Hepatocyte (in vitro differentiated cells): ENCODE data around the gene TMEM131L. TPM values are rescaled to one million over a fixed set of nuclear protein-coding genes. Genes with fewer than 3 reads are reported as not detected.

ENCODE experiments used
- DNase-seq: peaks from one replicate; pipeline ENCODE4 v3.0.0-alpha.2; 2016; ENCODE audit warnings: low spot score
- H2AFZ ChIP-seq: fragments of 200-600 bp; sonication (generic); 2 replicates; pipeline ENCODE4 v1.6.0; 2016; ENCODE audit warnings: antibody characterized with exemption, mild to moderate bottlenecking
- H3K27ac ChIP-seq: fragments of 200-600 bp; sonication (generic); 2 replicates; pipeline ENCODE4 v1.5.1; 2016; ENCODE audit warnings: mild to moderate bottlenecking
- H3K27me3 ChIP-seq: fragments of 200-600 bp; sonication (generic); 2 replicates; pipeline ENCODE4 v1.6.1; 2016
- H3K36me3 ChIP-seq: fragments of 200-600 bp; sonication (generic); replicated peaks from 2 replicates; pipeline ENCODE4 v1.5.1; 2016; ENCODE audit warnings: low read depth; ENCODE audit not compliant: insufficient read depth
- H3K4me1 ChIP-seq: fragments of 200-600 bp; sonication (generic); 2 replicates; pipeline ENCODE4 v1.5.1; 2016; ENCODE audit warnings: mild to moderate bottlenecking, moderate library complexity; ENCODE audit not compliant: insufficient read depth
- H3K4me2 ChIP-seq: fragments of 200-600 bp; sonication (generic); 2 replicates; pipeline ENCODE4 v1.6.0; 2016
- H3K4me3 ChIP-seq: fragments of 200-600 bp; sonication (generic); 2 replicates; pipeline ENCODE4 v1.5.1; 2016; ENCODE audit warnings: mild to moderate bottlenecking
- H3K79me2 ChIP-seq: fragments of 200-600 bp; sonication (generic); 2 replicates; pipeline ENCODE4 v1.6.0; 2017; ENCODE audit warnings: mild to moderate bottlenecking
- H3K9me2 ChIP-seq: fragments of 200-600 bp; sonication (generic); replicated peaks from 2 replicates; pipeline ENCODE4 v1.6.0; 2017; ENCODE audit warnings: mild to moderate bottlenecking; ENCODE audit not compliant: insufficient read depth
- H3K9me3 ChIP-seq: fragments of 200-600 bp; sonication (generic); 2 replicates; pipeline ENCODE4 v1.5.1; 2016; ENCODE audit warnings: low read depth, mild to moderate bottlenecking
- H4K20me1 ChIP-seq: fragments of 200-600 bp; sonication (generic); 2 replicates; pipeline ENCODE4 v1.6.0; 2016; ENCODE audit warnings: mild to moderate bottlenecking; ENCODE audit not compliant: insufficient read depth, poor library complexity, severe bottlenecking
- EZH2 ChIP-seq: fragments of 200-600 bp; sonication (generic); IDR thresholded peaks from 2 replicates; pipeline ENCODE4 v1.6.1; 2016; ENCODE audit warnings: antibody characterized with exemption, mild to moderate bottlenecking, borderline replicate concordance
- EZH2phosphoT487 ChIP-seq: fragments of 200-600 bp; sonication (generic); IDR thresholded peaks from one replicate; pipeline ENCODE4 v1.6.1; 2018; ENCODE audit warnings: antibody characterized with exemption, mild to moderate bottlenecking, low read depth, moderate library complexity; ENCODE audit not compliant: unreplicated experiment, severe bottlenecking
- WGBS: methylation state at CpG from one replicate; pipeline ENCODE4 v1.1.6; 2016; ENCODE audit warnings: low lambda C conversion rate; ENCODE audit errors: missing lambda C conversion rate; 5-methylcytosine and 5-hydroxymethylcytosine counted together
- polyA plus RNA-seq: library from polyadenylated mRNA; unstranded; fragments of >200 nt; fragmentation: Nextera tagmentation; extraction: Ambion mirVana; gene quantifications from 2 replicates; pipeline ENCODE4 v1.2.1, GENCODE V29; 2016
- total RNA-seq: library from RNA; depleted of rRNA; stranded (reverse); fragments of >200 nt; gene quantifications from 2 replicates; pipeline ENCODE4 v1.2.3, GENCODE V29; 2014
- TF ChIP-seq, protein P1 (sequence below): fragments of 200-600 bp; sonication (generic); IDR thresholded peaks from 2 replicates; pipeline ENCODE4 v1.5.1; 2016; ENCODE audit warnings: antibody characterized with exemption, mild to moderate bottlenecking; ENCODE audit not compliant: poor library complexity

Gene TMEM131L
- total and polyA plus RNA-seq, 2 experiments from 2014 or later: 6.3 to 10.5 TPM

GRCh38 chr4:153499005-153499404 lies 32.8 kb downstream of the TMEM131L start:
- Histone ChIP-seq H3K4me3 (no peak overlapping the region), H3K4me1 (peaks cover 22% of the 10 kb centered on the region), H3K27me3 (no peaks in the 10 kb centered on the region), H3K9me3 (no peaks in the 10 kb centered on the region), H2AFZ (no peak overlapping the region), H3K4me2 (peak overlapping the region; percentile 56), H4K20me1 (no peaks in the 10 kb centered on the region), H3K79me2 (peaks cover 14% of the 10 kb centered on the region), H3K27ac (peak overlapping the region; percentile 74), H3K9me2 (no peaks in the 10 kb centered on the region), H3K36me3 (no peaks in the 10 kb centered on the region)
- WGBS: 87% methylated on average over 11 of the region's 11 CpGs
- TF ChIP-seq EZH2phosphoT487 (no peak), EZH2 (no peak)
- TF ChIP-seq, protein P1, sequence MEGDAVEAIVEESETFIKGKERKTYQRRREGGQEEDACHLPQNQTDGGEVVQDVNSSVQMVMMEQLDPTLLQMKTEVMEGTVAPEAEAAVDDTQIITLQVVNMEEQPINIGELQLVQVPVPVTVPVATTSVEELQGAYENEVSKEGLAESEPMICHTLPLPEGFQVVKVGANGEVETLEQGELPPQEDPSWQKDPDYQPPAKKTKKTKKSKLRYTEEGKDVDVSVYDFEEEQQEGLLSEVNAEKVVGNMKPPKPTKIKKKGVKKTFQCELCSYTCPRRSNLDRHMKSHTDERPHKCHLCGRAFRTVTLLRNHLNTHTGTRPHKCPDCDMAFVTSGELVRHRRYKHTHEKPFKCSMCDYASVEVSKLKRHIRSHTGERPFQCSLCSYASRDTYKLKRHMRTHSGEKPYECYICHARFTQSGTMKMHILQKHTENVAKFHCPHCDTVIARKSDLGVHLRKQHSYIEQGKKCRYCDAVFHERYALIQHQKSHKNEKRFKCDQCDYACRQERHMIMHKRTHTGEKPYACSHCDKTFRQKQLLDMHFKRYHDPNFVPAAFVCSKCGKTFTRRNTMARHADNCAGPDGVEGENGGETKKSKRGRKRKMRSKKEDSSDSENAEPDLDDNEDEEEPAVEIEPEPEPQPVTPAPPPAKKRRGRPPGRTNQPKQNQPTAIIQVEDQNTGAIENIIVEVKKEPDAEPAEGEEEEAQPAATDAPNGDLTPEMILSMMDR: no peak
- DNase-seq: no peak

DNA sequence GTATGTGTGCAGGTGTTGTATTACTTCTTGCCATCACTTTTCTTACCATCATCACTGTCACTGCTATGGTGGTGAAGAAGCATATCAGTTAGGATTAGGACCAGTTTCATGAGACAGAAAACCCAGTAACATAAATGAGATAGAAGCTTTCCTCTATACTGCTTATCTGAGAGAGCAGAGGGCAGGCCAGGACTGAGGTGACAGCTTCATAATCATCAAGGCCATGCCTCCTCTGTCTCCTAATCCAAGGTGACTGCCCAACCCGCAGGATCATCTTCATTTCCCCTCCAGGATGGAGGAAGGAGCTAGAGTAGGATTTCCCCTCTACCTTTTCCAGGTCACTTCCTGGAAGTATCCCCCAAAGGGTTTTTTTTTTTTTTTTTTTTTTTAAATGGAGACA lies 35.4 kb downstream of the TMEM131L start:
- H3K9me3 ChIP-seq: no peaks in the 10 kb centered on the region
- no peaks in the 10 kb centered on the region for H3K27me3 ChIP-seq
- TF ChIP-seq, protein P1: no peak
- no peak for TF ChIP-seq EZH2
- no peak for TF ChIP-seq EZH2phosphoT487
- no peak overlapping the region for H2AFZ ChIP-seq
- no peak overlapping the region for H3K4me3 ChIP-seq
- no peaks in the 10 kb centered on the region for H3K9me2 ChIP-seq
- H3K4me1 ChIP-seq: peaks cover 22% of the 10 kb centered on the region
- H3K36me3 ChIP-seq: no peaks in the 10 kb centered on the region
- no peak overlapping the region for H3K4me2 ChIP-seq
- no peaks in the 10 kb centered on the region for H4K20me1 ChIP-seq
- no peak overlapping the region for H3K27ac ChIP-seq
- peaks cover 13% of the 10 kb centered on the region for H3K79me2 ChIP-seq
- WGBS: 95% methylated on average over 1 of the region's 1 CpG
- DNase-seq: no peak

GRCh38 chr4:153502584-153502983 lies 36.4 kb downstream of the TMEM131L start:
- Histone ChIP-seq H3K9me3 (no peaks in the 10 kb centered on the region), H2AFZ (no peak overlapping the region), H4K20me1 (no peaks in the 10 kb centered on the region), H3K27me3 (no peaks in the 10 kb centered on the region), H3K27ac (no peak overlapping the region), H3K4me3 (no peak overlapping the region), H3K4me1 (peaks cover 14% of the 10 kb centered on the region), H3K79me2 (peaks cover 11% of the 10 kb centered on the region), H3K4me2 (no peak overlapping the region), H3K9me2 (no peaks in the 10 kb centered on the region), H3K36me3 (no peaks in the 10 kb centered on the region)
- TF ChIP-seq, protein P1: no peak
- no peak for TF ChIP-seq EZH2
- TF ChIP-seq EZH2phosphoT487: no peak
- 93% methylated on average over 1 of the region's 1 CpG for WGBS
- no peak for DNase-seq
